Smooth muscle cell (in vitro differentiated cells): ENCODE data around the gene DBF4B. TPM values are rescaled to one million over a fixed set of nuclear protein-coding genes. Genes with fewer than 3 reads are reported as not detected.

Experiments
- DNase-seq: peaks from one replicate; lab custom pipeline; 2025; ENCODE audit not compliant: unreplicated experiment; lab: John Stamatoyannopoulos, UW
- H2AFZ ChIP-seq: fragments of 200-600 bp; sonication (generic); 2 replicates; pipeline ENCODE4 v1.6.0; 2016; ENCODE audit warnings: antibody characterized with exemption, low read depth, mild to moderate bottlenecking
- H3F3A ChIP-seq: fragments of 200-600 bp; sonication (generic); 2 replicates; pipeline ENCODE4 v1.6.0; 2017; ENCODE audit warnings: antibody characterized with exemption, low read depth
- H3K27ac ChIP-seq: fragments of 200-600 bp; sonication (generic); 2 replicates; pipeline ENCODE4 v1.5.1; 2016; ENCODE audit warnings: low read depth, mild to moderate bottlenecking
- H3K27me3 ChIP-seq: fragments of 200-600 bp; sonication (generic); 2 replicates; pipeline ENCODE4 v1.6.1; 2016; ENCODE audit warnings: low read depth, mild to moderate bottlenecking
- H3K36me3 ChIP-seq: fragments of 200-600 bp; sonication (generic); 2 replicates; pipeline ENCODE4 v1.5.1; 2016; ENCODE audit warnings: low read depth
- H3K4me1 ChIP-seq: fragments of 200-600 bp; sonication (generic); 2 replicates; pipeline ENCODE4 v1.5.1; 2016; ENCODE audit warnings: low read depth
- H3K4me2 ChIP-seq: fragments of 200-600 bp; sonication (generic); 2 replicates; pipeline ENCODE4 v1.6.0; 2016; ENCODE audit warnings: mild to moderate bottlenecking
- H3K4me3 ChIP-seq: fragments of 200-600 bp; sonication (generic); 2 replicates; pipeline ENCODE4 v1.5.1; 2016; ENCODE audit warnings: mild to moderate bottlenecking
- H3K79me2 ChIP-seq: fragments of 200-600 bp; sonication (generic); 2 replicates; pipeline ENCODE4 v1.6.0; 2016; ENCODE audit warnings: low read depth, mild to moderate bottlenecking
- H3K9ac ChIP-seq: fragments of 200-600 bp; sonication (generic); 2 replicates; pipeline ENCODE4 v1.6.0; 2016; ENCODE audit warnings: low read depth
- H3K9me3 ChIP-seq: fragments of 200-600 bp; sonication (generic); replicated peaks from 2 replicates; pipeline ENCODE4 v1.5.1; 2016; ENCODE audit warnings: low read depth
- H4K20me1 ChIP-seq: fragments of 200-600 bp; sonication (generic); 2 replicates; pipeline ENCODE4 v1.6.0; 2016; ENCODE audit warnings: low read depth
- CTCF ChIP-seq: fragments of 200-600 bp; sonication (generic); IDR thresholded peaks from 2 replicates; pipeline ENCODE4 v1.5.1; 2017; ENCODE audit warnings: borderline replicate concordance, mild to moderate bottlenecking, antibody characterized with exemption; ENCODE audit not compliant: insufficient read depth, poor library complexity, severe bottlenecking
- WGBS: methylation state at CpG from one replicate; pipeline ENCODE4 v1.1.7; 2016; ENCODE audit warnings: low lambda C conversion rate; 5-methylcytosine and 5-hydroxymethylcytosine counted together
- polyA plus RNA-seq: library from polyadenylated mRNA; unstranded; fragments of >200 nt; fragmentation: Nextera tagmentation; extraction: Ambion mirVana; gene quantifications from 2 replicates; pipeline ENCODE4 v1.2.1, GENCODE V29; 2016
- total RNA-seq: library from RNA; depleted of rRNA; stranded (reverse); fragments of >200 nt; gene quantifications from 2 replicates; pipeline ENCODE4 v1.2.3, GENCODE V29; 2014

DBF4B gene
- total and polyA plus RNA-seq, 2 experiments from 2014 or later: 1.6 to 2.7 TPM

GRCh38 chr17:44747566-44747965, 39.1 kb downstream of the DBF4B start:
- Histone ChIP-seq H3K4me3 (no peak overlapping the region), H4K20me1 (no peaks in the 10 kb centered on the region), H3K9me3 (no peaks in the 10 kb centered on the region), H3K27me3 (no peaks in the 10 kb centered on the region), H3K4me2 (no peak overlapping the region), H3K9ac (no peak overlapping the region), H2AFZ (no peak overlapping the region), H3F3A (no peaks in the 10 kb centered on the region), H3K79me2 (no peaks in the 10 kb centered on the region), H3K4me1 (no peaks in the 10 kb centered on the region), H3K27ac (no peak overlapping the region), H3K36me3 (no peaks in the 10 kb centered on the region)
- no peak for DNase-seq
- TF ChIP-seq CTCF: no peak

- 94% methylated on average over 19 of the region's 19 CpGs for WGBS
- no peak overlapping the region for H3K4me3 ChIP-seq
- no peak for TF ChIP-seq CTCF
- no peak overlapping the region for H3K4me2 ChIP-seq
- no peaks in the 10 kb centered on the region for H3K36me3 ChIP-seq
- no peak overlapping the region for H3K27ac ChIP-seq
- no peaks in the 10 kb centered on the region for H3F3A ChIP-seq
- no peaks in the 10 kb centered on the region for H4K20me1 ChIP-seq
- DNase-seq: no peak
- H2AFZ ChIP-seq: no peak overlapping the region
- H3K9me3 ChIP-seq: no peaks in the 10 kb centered on the region
- no peaks in the 10 kb centered on the region for H3K4me1 ChIP-seq
- no peak overlapping the region for H3K9ac ChIP-seq
- no peaks in the 10 kb centered on the region for H3K79me2 ChIP-seq
- no peaks in the 10 kb centered on the region for H3K27me3 ChIP-seq
These were observed 40.9 kb downstream of the DBF4B start for GRCh38 chr17:44749076-44749979.

GRCh38 chr17:44749980-44750318, 41.5 kb downstream of the DBF4B start:
- Histone ChIP-seq H2AFZ (no peak overlapping the region), H3K4me1 (no peaks in the 10 kb centered on the region), H3K4me2 (no peak overlapping the region), H3K27ac (no peak overlapping the region), H3K9ac (no peak overlapping the region), H3K36me3 (no peaks in the 10 kb centered on the region), H4K20me1 (no peaks in the 10 kb centered on the region), H3K79me2 (no peaks in the 10 kb centered on the region), H3K4me3 (no peak overlapping the region), H3K27me3 (no peaks in the 10 kb centered on the region), H3K9me3 (no peaks in the 10 kb centered on the region), H3F3A (no peaks in the 10 kb centered on the region)
- WGBS: 100% methylated on average over 8 of the region's 9 CpGs
- no peak for DNase-seq
- no peak for TF ChIP-seq CTCF

- TF ChIP-seq CTCF: no peak
- Histone ChIP-seq H3K9ac (no peak overlapping the region), H2AFZ (no peak overlapping the region), H3K79me2 (no peaks in the 10 kb centered on the region), H3K27ac (no peak overlapping the region), H4K20me1 (no peaks in the 10 kb centered on the region), H3K4me2 (no peak overlapping the region), H3K36me3 (no peaks in the 10 kb centered on the region), H3K9me3 (no peaks in the 10 kb centered on the region), H3K4me3 (no peak overlapping the region), H3K27me3 (peaks cover 3% of the 10 kb centered on the region), H3F3A (no peaks in the 10 kb centered on the region), H3K4me1 (no peaks in the 10 kb centered on the region)
- 95% methylated on average over 7 of the region's 7 CpGs for WGBS
- DNase-seq: no peak
These were observed 42.9 kb downstream of the DBF4B start for GRCh38 chr17:44751331-44751730.
